Superior temporal gyrus (tissue), 1 donor: Measurements from ENCODE around the gene TRMT1.
A peak's percentile ranks its signal among the peaks of the same experiment; 100 is the strongest.

Experiments
- DNase-seq: peaks from one replicate; pipeline ENCODE4 v3.0.0-alpha.2; 2016; ENCODE audit errors: extremely low spot score

The TRMT1 gene

DNA sequence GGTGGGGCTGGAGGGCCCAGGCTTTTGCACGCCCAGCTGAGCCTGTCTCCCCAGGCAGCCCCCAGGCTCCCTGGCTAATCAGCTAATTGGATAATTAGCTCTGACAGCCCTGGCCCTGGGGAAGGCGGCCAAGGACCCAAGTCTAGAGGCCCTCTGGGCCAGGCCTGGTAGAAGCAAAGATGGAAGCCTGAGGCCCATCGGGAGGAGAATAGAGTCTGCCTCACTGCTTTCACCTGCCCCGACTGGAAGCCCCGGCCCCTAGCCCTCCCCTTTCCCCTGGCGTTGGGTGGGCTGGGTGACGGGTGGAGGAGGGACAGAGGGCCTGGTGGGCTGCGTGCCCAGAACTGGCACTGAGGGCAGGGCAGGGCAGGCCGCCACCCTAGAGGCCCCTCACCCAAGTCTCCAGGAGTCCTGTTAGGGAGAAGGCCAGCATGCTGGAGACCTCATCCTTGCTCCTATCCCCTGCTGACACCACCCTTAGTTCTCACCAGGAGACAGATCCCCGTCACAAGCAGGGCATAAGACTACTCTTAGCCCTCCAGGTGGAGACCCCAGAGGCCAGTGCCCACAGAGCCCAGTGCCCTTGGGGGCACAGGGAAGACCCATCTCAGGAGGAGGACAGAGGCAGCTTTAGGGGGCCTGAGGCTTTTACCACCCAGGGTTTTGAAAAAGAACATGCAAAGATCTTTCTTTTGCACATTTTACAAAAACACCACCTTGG lies 25.9 kb downstream of the TRMT1 start:
- DNase-seq, result peak; percentile 3

- peak; percentile 4 for DNase-seq
Measured at GRCh38 chr19:13089857-13090507, 26.6 kb downstream of the TRMT1 start.

GRCh38 chr19:13089139-13089856 lies 27.2 kb downstream of the TRMT1 start:
- peak; percentile 5 for DNase-seq

- DNase-seq, result peak; percentile 6
Measured at GRCh38 chr19:13087795-13088537, 28.6 kb downstream of the TRMT1 start.

DNA sequence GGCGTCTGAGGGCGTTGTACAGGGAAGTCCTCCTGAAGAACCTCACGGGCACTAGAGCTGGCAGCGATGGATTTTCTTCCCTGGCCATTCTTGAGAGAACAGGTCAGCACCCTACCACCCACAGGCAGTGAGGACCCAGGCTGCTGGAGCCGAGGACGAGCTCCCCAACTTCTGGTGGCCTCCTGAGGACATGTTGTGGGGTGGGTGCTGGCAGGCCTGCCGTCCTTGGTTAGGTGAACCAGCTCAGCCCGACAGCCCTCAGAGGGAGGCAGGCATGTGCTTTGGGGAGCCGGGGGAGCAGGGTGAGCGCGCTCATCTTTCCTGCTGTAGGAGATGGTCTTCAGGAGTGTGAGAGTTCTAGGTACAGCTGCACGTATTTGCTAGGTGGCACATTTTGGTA lies 29.2 kb downstream of the TRMT1 start:
- peak; percentile 8 for DNase-seq

- DNase-seq, result no peak
Measured at GRCh38 chr19:13086341-13086740, 30.2 kb downstream of the TRMT1 start.

GRCh38 chr19:13085666-13086065 lies 30.9 kb downstream of the TRMT1 start:
- peak; percentile 12 for DNase-seq

DNA sequence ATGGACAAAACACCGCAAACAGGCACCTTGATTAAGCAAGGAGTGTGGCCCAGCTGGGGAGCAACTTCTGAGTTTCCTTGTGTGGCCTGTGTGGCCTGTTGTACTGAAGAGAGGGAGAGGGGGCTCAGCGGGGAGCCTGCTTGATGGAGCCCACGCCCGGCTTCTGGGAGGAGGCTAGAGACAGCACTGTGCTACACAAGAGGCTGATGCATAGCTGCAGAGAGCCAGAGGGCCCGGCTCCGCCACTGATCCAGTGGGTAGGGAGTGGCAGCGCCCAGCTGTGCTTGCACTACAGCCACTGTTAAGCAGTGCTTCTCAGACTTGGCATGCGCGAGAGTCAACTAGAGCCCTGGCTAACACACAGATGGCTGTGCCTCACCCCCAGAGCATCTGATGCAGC lies 32.9 kb downstream of the TRMT1 start:
- no peak for DNase-seq

DNA sequence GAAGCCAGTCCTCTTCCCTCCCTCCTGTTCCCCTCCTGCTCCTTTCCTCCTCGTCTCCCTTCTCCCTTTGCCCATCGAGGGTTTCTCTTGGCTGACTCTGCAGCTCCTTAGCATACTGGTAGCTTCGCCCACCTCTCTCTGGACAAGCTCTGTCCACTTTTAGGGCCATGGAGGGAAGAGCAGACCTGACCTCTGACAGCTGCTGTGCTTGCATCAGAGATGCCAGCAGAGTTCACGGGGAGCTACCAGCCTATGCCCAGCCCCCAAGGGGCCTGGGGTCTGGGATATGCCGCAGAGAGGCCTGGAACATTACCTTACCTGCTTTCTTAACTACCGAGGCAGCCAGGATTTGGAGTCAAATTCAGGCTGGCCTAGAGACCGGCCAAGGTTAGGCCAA lies 33.5 kb downstream of the TRMT1 start:
- no peak for DNase-seq

GRCh38 chr19:13082192-13083007 lies 34.1 kb downstream of the TRMT1 start:
- DNase-seq, result no peak

DNA sequence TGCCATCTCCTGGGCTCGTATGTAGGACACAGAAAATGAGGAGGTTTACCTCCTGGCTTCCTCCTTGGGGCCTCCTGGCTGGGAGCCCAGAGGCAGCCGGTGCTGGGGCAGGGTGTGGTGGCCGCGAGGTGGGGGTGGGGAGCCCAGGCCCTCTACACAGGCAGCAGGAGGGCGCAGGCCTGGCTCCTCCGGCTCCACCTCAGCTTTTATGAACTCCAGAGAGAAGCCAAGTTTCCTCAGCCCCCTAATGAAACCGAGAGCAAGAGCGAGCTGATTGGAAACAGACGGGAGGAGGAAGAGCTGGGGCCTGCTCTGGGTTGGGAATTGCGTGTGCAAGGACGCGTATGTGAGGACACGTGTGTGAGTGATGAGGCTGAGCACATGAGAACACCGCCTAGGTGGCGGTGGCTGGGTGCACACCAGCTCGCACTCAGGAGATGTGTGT lies 37.0 kb downstream of the TRMT1 start:
- no peak for DNase-seq

GRCh38 chr19:13078897-13079541 lies 37.5 kb downstream of the TRMT1 start:
- DNase-seq, result no peak

- no peak for DNase-seq
Measured at GRCh38 chr19:13078381-13078780, 38.2 kb downstream of the TRMT1 start.

DNA sequence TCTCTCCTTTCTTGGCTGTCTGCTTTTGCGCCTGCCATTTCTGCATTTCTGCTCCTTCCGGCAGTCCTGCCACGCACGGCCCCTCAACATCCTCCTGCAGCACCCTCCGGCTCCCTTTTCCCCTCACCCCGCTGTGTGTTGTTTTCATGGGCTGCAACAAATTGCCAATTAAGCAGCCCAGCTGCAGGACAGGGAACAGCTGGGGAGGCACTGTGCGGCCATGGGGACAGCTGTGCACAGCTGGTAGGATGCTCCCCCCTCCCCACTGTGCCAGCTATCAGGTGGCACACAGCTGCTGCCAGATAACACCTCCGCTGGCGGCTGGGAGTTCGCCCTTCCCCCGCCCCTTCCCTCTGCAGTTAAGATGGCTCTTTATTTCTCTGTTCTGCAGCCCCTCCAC lies 39.3 kb downstream of the TRMT1 start:
- DNase-seq, result peak; percentile 81

GRCh38 chr19:13076787-13077186 lies 39.8 kb downstream of the TRMT1 start:
- no peak for DNase-seq

- DNase-seq, result no peak
Measured at GRCh38 chr19:13076320-13076719, 40.2 kb downstream of the TRMT1 start.

- no peak for DNase-seq
Measured at GRCh38 chr19:13074378-13074777, 42.2 kb downstream of the TRMT1 start.

- no peak for DNase-seq
Measured at GRCh38 chr19:13073263-13073662, 43.3 kb downstream of the TRMT1 start.

DNA sequence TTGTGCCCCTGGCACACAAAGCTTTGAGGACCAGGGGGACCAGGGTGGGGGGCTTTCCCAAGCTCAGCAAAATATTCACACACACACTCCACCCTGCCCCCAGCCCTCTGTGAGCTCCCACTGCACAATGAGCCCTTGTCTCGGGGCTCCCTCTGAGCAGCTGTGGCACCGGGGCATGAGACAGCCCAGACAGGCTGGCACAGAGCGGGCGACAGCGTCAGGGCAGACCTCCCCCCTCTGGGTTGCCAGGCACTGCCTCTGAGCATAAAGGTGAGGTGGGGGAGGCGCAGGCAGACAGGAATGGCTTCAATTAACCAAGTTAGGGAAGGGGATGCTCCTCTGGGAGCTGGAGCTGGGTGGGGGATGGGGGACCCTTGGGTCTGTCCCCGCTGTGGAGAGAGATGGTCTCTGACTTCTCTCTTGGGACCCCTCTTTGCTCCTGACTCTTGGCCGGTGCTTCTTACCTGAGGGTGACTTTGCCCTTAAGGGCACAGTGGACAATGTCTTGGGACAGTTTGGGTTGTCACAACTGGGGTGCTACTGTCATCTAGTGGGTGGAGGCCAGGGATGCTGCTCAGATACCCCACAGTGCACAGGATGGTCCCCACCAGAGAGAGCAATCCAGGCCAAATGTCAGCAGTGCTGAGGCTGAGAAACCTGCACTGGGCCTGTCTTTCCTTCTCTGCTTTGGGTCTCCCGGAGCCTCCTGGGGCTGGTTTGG lies 44.2 kb downstream of the TRMT1 start:
- DNase-seq, result peak; percentile 95
